Omental fat pad (tissue), 4 donors: Measurements from ENCODE around the gene RNF217. TPM values are rescaled to one million over a fixed set of nuclear protein-coding genes. Genes with fewer than 3 reads are reported as not detected.

Experiments
- ATAC-seq: fragments of 150-250 bp; one replicate; pipeline ENCODE4 v1.9.1; 2016; ENCODE audit warnings: mild to moderate bottlenecking, moderate library complexity; ENCODE audit not compliant: low FRiP score
- DNase-seq: peaks from one replicate; pipeline ENCODE4 v3.0.0-alpha.2; 2019; ENCODE audit warnings: low spot score
- total RNA-seq, 4 donors: library from RNA; depleted of rRNA; stranded (reverse); fragments of >200 nt; gene quantifications; one replicate each; pipeline ENCODE4 v1.1.0, GENCODE V29; 2016
- TF ChIP-seq, protein P1 (sequence below), 3 donors: fragments of 450-650 bp; IDR thresholded peaks; one replicate each; pipeline ENCODE4 v1.5.1; 2016 to 2017; ENCODE audit warnings: antibody characterized with exemption in 3 of 3, mild to moderate bottlenecking in 3 of 3, moderate library complexity in 2 of 3

The RNF217 gene
- total RNA-seq, 4 donors from 2014 or later, result 30.7 to 61.1 (median 38.4) TPM

DNA sequence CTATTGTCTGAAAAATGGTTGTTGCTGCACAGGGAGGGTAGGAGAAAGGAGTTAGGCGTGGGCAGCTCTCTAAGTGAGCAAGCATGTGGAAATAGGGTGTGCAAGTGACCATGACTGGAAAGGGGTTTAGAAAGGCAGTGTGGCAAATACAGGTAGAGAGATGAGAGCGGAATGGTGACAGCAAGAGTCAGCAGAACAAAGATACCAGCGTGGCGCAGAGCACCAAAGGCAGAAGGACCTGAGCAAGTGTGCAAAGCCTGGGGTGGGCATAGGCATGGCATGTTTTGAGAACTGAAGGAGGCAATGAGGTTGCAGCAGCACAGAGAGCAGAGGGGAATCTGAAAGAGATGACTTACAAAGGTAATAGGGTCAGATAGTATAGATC, 17.0 kb downstream of the RNF217 start:
- ATAC-seq (no peak), DNase-seq (no peak)
- TF ChIP-seq, protein P1, sequence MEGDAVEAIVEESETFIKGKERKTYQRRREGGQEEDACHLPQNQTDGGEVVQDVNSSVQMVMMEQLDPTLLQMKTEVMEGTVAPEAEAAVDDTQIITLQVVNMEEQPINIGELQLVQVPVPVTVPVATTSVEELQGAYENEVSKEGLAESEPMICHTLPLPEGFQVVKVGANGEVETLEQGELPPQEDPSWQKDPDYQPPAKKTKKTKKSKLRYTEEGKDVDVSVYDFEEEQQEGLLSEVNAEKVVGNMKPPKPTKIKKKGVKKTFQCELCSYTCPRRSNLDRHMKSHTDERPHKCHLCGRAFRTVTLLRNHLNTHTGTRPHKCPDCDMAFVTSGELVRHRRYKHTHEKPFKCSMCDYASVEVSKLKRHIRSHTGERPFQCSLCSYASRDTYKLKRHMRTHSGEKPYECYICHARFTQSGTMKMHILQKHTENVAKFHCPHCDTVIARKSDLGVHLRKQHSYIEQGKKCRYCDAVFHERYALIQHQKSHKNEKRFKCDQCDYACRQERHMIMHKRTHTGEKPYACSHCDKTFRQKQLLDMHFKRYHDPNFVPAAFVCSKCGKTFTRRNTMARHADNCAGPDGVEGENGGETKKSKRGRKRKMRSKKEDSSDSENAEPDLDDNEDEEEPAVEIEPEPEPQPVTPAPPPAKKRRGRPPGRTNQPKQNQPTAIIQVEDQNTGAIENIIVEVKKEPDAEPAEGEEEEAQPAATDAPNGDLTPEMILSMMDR (IDR thresholded peaks at IDR 0.05), result no peak

DNA sequence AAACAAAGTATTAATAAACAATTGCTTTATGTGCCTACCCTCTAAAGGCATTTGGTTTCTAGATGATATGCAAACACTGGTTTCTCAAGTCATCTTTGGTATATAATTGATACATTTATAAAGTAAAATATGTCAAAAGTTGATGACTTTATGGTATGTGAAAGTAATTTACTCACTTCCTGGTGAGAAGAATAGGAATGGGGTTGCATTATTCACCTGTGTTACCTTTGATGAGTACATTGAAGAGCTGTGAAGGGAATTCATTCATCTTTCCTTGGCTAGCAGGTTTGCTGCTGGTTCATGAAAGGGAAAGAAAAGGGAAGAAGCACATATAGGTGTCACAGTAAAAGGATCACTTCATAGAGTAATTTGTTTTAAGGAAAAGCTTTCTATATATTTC, 20.4 kb downstream of the RNF217 start:
- ATAC-seq (no peak), DNase-seq (no peak)
- TF ChIP-seq, protein P1 (IDR thresholded peaks at IDR 0.05), result no peak

DNA sequence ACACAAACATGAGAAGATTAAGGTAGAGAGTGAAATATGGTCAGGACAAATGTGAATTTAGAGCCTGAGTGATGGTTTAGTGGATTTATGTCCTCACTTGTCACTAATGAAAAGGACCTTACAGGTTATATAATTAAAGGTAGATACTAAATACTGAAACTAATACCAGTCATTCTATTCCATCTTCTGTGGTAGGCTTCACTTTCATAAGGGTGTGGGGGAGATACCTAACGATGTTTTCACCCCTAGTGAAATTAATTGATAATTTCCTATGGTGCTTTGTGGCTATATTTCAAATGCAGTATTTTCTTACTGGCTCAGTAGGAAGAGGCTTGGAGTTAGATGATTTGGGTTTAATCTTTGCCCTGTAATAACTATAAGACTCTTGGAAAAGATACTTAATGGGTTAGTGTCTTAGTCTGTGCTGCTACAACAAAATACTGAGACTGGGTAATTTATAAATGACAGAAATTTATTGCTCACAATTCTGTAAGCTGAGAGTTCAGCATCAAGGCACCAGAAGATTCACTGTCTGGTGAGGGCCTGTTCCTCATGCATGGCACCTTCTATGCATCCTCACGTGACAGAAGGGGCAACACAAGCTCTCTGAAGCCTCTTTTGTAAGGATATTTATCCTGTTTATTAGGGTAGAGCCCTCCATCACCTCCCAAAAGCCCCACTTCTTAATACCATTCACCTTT, 21.3 kb downstream of the RNF217 start:
- ATAC-seq (no peak), DNase-seq (no peak)
- TF ChIP-seq, protein P1 (IDR thresholded peaks at IDR 0.05), result no peak

DNA sequence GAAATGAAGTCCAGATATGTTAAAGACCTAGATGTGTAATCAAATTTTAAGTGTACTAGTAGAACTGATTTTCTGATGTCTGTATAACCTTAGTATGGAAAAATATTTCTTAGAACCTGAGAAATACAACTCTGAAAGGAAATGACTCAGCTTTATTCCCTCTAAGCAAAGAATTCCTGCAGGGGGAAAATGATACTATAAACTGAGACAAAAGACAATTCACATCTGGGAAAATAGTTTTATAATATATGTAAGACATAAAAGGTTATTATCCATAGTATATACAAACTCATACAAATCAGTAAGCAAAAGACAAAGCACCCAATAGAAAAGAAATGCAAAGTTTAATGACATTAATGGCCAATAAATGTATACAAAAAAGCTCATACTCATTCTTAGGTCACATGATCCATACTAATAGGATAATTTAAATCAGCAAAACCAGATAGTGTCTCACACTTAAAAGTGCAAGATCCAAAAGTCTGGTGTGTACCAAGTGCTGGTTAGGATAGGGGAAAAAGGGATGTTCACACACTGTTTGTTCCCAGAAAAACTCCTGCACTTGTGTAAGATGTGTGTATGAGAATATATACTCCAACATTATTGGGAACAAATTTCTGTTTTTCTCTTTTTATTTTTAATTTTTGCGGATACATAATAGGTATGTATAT, 22.6 kb downstream of the RNF217 start:
- ATAC-seq (no peak), DNase-seq (no peak)
- TF ChIP-seq, protein P1 (IDR thresholded peaks at IDR 0.05), result no peak

DNA sequence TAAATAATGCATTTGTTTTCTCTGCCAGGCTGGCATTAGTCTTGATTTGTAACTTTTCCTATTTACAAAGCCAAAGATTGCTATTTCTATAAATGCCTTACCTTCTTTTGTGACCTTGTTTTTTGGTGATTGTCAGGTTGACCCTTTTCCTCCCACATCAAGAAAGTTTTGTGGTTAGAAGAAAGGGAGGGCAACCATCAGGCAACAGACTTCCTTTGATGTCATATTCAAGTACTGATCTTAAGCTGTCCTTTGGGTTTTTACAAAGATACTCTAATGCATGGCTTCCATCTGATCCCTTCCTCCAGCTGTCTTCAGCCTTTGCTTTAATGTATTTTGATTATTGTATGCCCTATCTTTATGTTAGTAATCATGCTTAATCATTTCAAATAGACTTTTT, 23.9 kb downstream of the RNF217 start:
- TF ChIP-seq, protein P1 (IDR thresholded peaks at IDR 0.05), result no peak
- DNase-seq (no peak), ATAC-seq (no peak)

DNA sequence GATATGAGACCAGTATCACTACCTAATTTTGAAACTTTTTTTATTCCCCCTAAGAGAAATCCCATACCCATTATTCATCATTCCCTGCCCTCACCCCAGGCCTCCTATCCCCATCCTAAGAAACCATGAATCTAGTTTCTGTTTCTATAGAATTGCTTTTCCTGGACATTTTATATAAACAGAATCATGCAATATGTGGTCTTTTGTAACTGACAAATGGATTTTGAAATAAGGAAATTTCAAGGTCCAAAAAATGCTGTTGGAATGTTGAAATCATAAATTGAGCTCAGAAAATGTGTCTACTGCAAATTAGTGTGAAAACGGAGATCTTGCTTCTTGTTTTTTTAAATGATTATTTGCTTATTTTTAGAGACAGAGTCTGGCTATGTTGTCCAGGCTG, 25.1 kb downstream of the RNF217 start:
- ATAC-seq, result no peak
- TF ChIP-seq, protein P1 (IDR thresholded peaks at IDR 0.05), result no peak
- no peak for DNase-seq
